Measurements from ENCODE around the gene SPAG6.

The SPAG6 gene

GRCh38 chr10:22427101-22427500, 81.8 kb downstream of the SPAG6 start:
- no peak overlapping the region for H3K4me3 ChIP-seq (ENCODE audit: low read length)
- no peak for DNase-seq (ENCODE audit: low read depth)

GRCh38 chr10:22427890-22428571, 82.7 kb downstream of the SPAG6 start:
- peak overlapping the region; percentile 2 for H3K4me3 ChIP-seq (ENCODE audit: low read length)
- no peak for TF ChIP-seq CTCF (conservative IDR thresholded peaks at IDR 0.05; ENCODE audit: low read depth, low read length)
- peak; percentile 90 for DNase-seq (ENCODE audit: low read depth)

More at GRCh38 chr10:22427101-22427500, 81.8 kb downstream of the SPAG6 start:
- TF ChIP-seq CTCF (conservative IDR thresholded peaks at IDR 0.05; ENCODE audit: low read depth, low read length): no peak

GRCh38 chr10:22429146-22429545, 83.8 kb downstream of the SPAG6 start:
- H3K4me3 ChIP-seq (ENCODE audit: low read length): no peak overlapping the region
- no peak for TF ChIP-seq CTCF (conservative IDR thresholded peaks at IDR 0.05; ENCODE audit: low read depth, low read length)
- DNase-seq (ENCODE audit: low read depth): no peak

- TF ChIP-seq CTCF (conservative IDR thresholded peaks at IDR 0.05; ENCODE audit: low read depth, low read length): no peak
- no peak for DNase-seq (ENCODE audit: low read depth)
- H3K4me3 ChIP-seq (ENCODE audit: low read length): no peak overlapping the region
These were observed 84.7 kb downstream of the SPAG6 start for GRCh38 chr10:22429981-22430421.

GRCh38 chr10:22433875-22434274, 88.6 kb downstream of the SPAG6 start:
- peak; percentile 76 for DNase-seq (ENCODE audit: low read depth)
- H3K4me3 ChIP-seq (ENCODE audit: low read length): no peak overlapping the region
- TF ChIP-seq CTCF (conservative IDR thresholded peaks at IDR 0.05; ENCODE audit: low read depth, low read length): no peak

GRCh38 chr10:22434521-22434920, 89.2 kb downstream of the SPAG6 start:
- no peak overlapping the region for H3K4me3 ChIP-seq (ENCODE audit: low read length)
- no peak for DNase-seq (ENCODE audit: low read depth)
- TF ChIP-seq CTCF (conservative IDR thresholded peaks at IDR 0.05; ENCODE audit: low read depth, low read length): no peak

- no peak overlapping the region for H3K4me3 ChIP-seq (ENCODE audit: low read length)
- DNase-seq (ENCODE audit: low read depth): no peak
- TF ChIP-seq CTCF (conservative IDR thresholded peaks at IDR 0.05; ENCODE audit: low read depth, low read length): no peak
These were observed 90.4 kb downstream of the SPAG6 start for GRCh38 chr10:22435650-22436049.
